Measurements from ENCODE around the gene MCRIP2.

DNA sequence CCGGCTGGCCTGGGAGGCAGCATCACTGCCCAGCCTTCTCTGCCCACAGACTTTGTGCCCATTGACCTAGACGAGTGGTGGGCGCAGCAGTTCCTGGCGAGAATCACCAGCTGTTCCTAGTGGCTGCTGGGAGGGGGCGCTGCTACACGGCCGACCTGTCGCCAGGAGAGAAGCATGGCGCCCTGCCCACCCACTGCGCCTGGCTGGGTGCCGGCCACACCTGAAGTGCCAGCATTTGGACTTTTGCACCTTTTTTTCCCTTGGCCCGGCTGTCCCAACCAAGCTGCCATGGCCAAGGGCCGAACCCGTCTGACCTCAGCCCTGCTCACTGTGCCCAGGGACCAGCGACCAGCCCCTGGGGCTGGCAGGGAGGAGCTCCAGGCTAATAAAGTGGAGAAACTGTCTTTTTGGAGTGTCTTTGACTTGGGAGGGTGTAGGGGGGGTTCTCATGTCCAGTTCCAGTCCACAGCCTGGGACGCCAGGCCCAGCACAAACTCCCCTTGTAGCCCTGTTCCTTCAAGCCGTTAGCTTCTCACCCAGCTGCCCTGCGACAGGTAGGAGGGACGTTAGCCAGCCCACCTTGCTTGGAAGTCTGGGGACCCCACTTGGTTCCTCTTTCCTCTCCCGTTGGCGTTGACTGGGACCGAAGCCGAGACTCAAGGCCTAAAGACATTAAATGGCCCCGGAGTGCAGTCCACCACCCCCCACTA lies 6.6 kb downstream of the MCRIP2 start:
- TF ChIP-seq EZH2 (IDR thresholded peaks at IDR 0.05; ENCODE audit: borderline replicate concordance, low read length) (no peak), CTCF (IDR thresholded peaks at IDR 0.05; ENCODE audit: low read length) (peak; percentile 76)
